ENCODE data around the gene IL31RA. TPM values are rescaled to one million over a fixed set of nuclear protein-coding genes. Genes with fewer than 3 reads are reported as not detected.

IL31RA gene

GRCh38 chr5:55966284-55966683 lies 115.1 kb downstream of the IL31RA start:
- H3K4me3 ChIP-seq (ENCODE audit: low read length in 2 of 2): no peak overlapping the region
- H2BK15ac ChIP-seq (ENCODE audit: low read length): no peak overlapping the region
- H4K8ac ChIP-seq (ENCODE audit: low read depth, low read length): no peak overlapping the region
- H2AK5ac ChIP-seq (ENCODE audit: low read depth, low read length): no peak overlapping the region
- no peak for DNase-seq (ENCODE audit: low spot score)
- H3K79me1 ChIP-seq (ENCODE audit: low read depth, low read length): no peaks in the 10 kb centered on the region
- no peaks in the 10 kb centered on the region for H3K4me1 ChIP-seq (ENCODE audit: control insufficient read depth in 2 of 2, insufficient read depth in 1 of 2, low read depth in 1 of 2, low read length in 2 of 2)
- H3K27ac ChIP-seq (replicated peaks; ENCODE audit: low read length): no peak overlapping the region
- H4K91ac ChIP-seq (ENCODE audit: low read depth, low read length, poor library complexity): no peak overlapping the region
- no peak overlapping the region for H2BK5ac ChIP-seq (ENCODE audit: low read length)
- H2AFZ ChIP-seq (ENCODE audit: low read length): no peak overlapping the region
- H3K9me3 ChIP-seq (replicated peaks in 1 of 2; ENCODE audit: control insufficient read depth in 2 of 2, insufficient read depth in 1 of 2, low read depth in 1 of 2, low read length in 2 of 2): no peaks in the 10 kb centered on the region
- H3K14ac ChIP-seq (ENCODE audit: low read length): no peak overlapping the region
- no peak overlapping the region for H3K23ac ChIP-seq (ENCODE audit: low read depth, low read length, poor library complexity)
- H3K4me2 ChIP-seq (ENCODE audit: insufficient read depth, low read length, poor library complexity, severe bottlenecking): no peak overlapping the region
- no peak overlapping the region for H3K9ac ChIP-seq (ENCODE audit: low read depth, low read length, poor library complexity)
- no peaks in the 10 kb centered on the region for H3K27me3 ChIP-seq (ENCODE audit: control insufficient read depth in 3 of 3, insufficient read depth in 3 of 3, low read depth in 1 of 3, low read length in 3 of 3)
- H3K4ac ChIP-seq (ENCODE audit: low read length): no peak overlapping the region
- H2BK120ac ChIP-seq (ENCODE audit: low read depth, low read length): no peak overlapping the region
- H3K36me3 ChIP-seq (replicated peaks in 1 of 2; ENCODE audit: control insufficient read depth in 2 of 2, insufficient read depth in 2 of 2, low read length in 2 of 2): peaks cover 0 to 74% of the 10 kb centered on the region in 2 donors
- H2BK12ac ChIP-seq (ENCODE audit: low read length): no peak overlapping the region
- no peak overlapping the region for H3K18ac ChIP-seq (ENCODE audit: low read length)

GRCh38 chr5:55969956-55970355 lies 118.8 kb downstream of the IL31RA start:
- H2BK15ac ChIP-seq (ENCODE audit: low read length): no peak overlapping the region
- H3K4me1 ChIP-seq (ENCODE audit: control insufficient read depth in 2 of 2, insufficient read depth in 1 of 2, low read depth in 1 of 2, low read length in 2 of 2): no peaks in the 10 kb centered on the region
- no peak overlapping the region for H3K4me2 ChIP-seq (ENCODE audit: insufficient read depth, low read length, poor library complexity, severe bottlenecking)
- H2AFZ ChIP-seq (ENCODE audit: low read length): no peak overlapping the region
- H2AK5ac ChIP-seq (ENCODE audit: low read depth, low read length): no peak overlapping the region
- H4K8ac ChIP-seq (ENCODE audit: low read depth, low read length): no peak overlapping the region
- WGBS, 2 donors (ENCODE audit: extremely low coverage in 2 of 2, insufficient read length in 2 of 2, insufficient replicate concordance in 1 of 2): no CpG with 5 or more reads among the region's 1 CpG
- H4K91ac ChIP-seq (ENCODE audit: low read depth, low read length, poor library complexity): no peak overlapping the region
- H3K27me3 ChIP-seq (ENCODE audit: control insufficient read depth in 3 of 3, insufficient read depth in 3 of 3, low read depth in 1 of 3, low read length in 3 of 3): no peaks in the 10 kb centered on the region
- H3K4me3 ChIP-seq (ENCODE audit: low read length in 2 of 2): no peak overlapping the region
- no peak for DNase-seq (ENCODE audit: low spot score)
- H3K9ac ChIP-seq (ENCODE audit: low read depth, low read length, poor library complexity): no peak overlapping the region
- H3K9me3 ChIP-seq (replicated peaks in 1 of 2; ENCODE audit: control insufficient read depth in 2 of 2, insufficient read depth in 1 of 2, low read depth in 1 of 2, low read length in 2 of 2): no peaks in the 10 kb centered on the region
- H2BK5ac ChIP-seq (ENCODE audit: low read length): no peak overlapping the region
- no peak overlapping the region for H3K4ac ChIP-seq (ENCODE audit: low read length)
- peaks cover 0 to 73% of the 10 kb centered on the region in 2 donors for H3K36me3 ChIP-seq (replicated peaks in 1 of 2; ENCODE audit: control insufficient read depth in 2 of 2, insufficient read depth in 2 of 2, low read length in 2 of 2)
- H2BK12ac ChIP-seq (ENCODE audit: low read length): no peak overlapping the region
- H3K14ac ChIP-seq (ENCODE audit: low read length): no peak overlapping the region
- H3K18ac ChIP-seq (ENCODE audit: low read length): no peak overlapping the region
- H3K79me1 ChIP-seq (ENCODE audit: low read depth, low read length): no peaks in the 10 kb centered on the region
- H3K23ac ChIP-seq (ENCODE audit: low read depth, low read length, poor library complexity): no peak overlapping the region
- H3K27ac ChIP-seq (replicated peaks; ENCODE audit: low read length): no peak overlapping the region
- no peak overlapping the region for H2BK120ac ChIP-seq (ENCODE audit: low read depth, low read length)

Small RNAs within 50 kb of the gene (small RNA-seq; reads per million reads assigned to genes)
- not detected for gene AC016596.1 (ENCODE audit: insufficient read depth)

Measured in neuronal stem cell (in vitro differentiated cells).